Neural cell (in vitro differentiated cells): Measurements from ENCODE around the gene GNAS. TPM values are rescaled to one million over a fixed set of nuclear protein-coding genes. Genes with fewer than 3 reads are reported as not detected.

Experiments
- H2AFZ ChIP-seq: fragments of 200-600, 300-800 bp; sonication (generic), shearing (Covaris generic); 2 replicates; pipeline ENCODE4 v1.6.0; 2014; ENCODE audit warnings: low read depth, mild to moderate bottlenecking, antibody characterized with exemption, low read length, moderate library complexity
- H3F3A ChIP-seq: fragments of 200-600 bp; shearing (Covaris generic); 2 replicates; pipeline ENCODE4 v1.6.1; 2016; ENCODE audit warnings: mild to moderate bottlenecking, moderate library complexity, mixed read lengths, antibody characterized with exemption, low read length; ENCODE audit not compliant: insufficient read depth, poor library complexity, severe bottlenecking
- H3K27ac ChIP-seq: fragments of 200-600, 300-800 bp; sonication (generic), shearing (Covaris generic); 2 replicates; pipeline ENCODE4 v1.5.1; 2014; ENCODE audit warnings: mild to moderate bottlenecking, low read length, moderate library complexity
- H3K27me3 ChIP-seq: fragments of 300-800, 200-600 bp; sonication (generic), shearing (Covaris generic); 2 replicates; pipeline ENCODE4 v1.6.0; 2014; ENCODE audit warnings: mild to moderate bottlenecking, low read depth, low read length, moderate library complexity; ENCODE audit not compliant: insufficient read depth
- H3K36me3 ChIP-seq: fragments of 300-800, 200-600 bp; sonication (generic), shearing (Covaris generic); 2 replicates; pipeline ENCODE4 v1.5.1; 2014; ENCODE audit warnings: mild to moderate bottlenecking, antibody characterized with exemption, low read length, moderate library complexity; ENCODE audit not compliant: insufficient read depth
- H3K4me2 ChIP-seq: fragments of 300-800, 200-600 bp; sonication (generic), shearing (Covaris generic); 2 replicates; pipeline ENCODE4 v1.6.0; 2014; ENCODE audit warnings: mild to moderate bottlenecking, low read length
- H3K4me3 ChIP-seq: fragments of 300-800, 200-600 bp; sonication (generic), shearing (Covaris generic); 2 replicates; pipeline ENCODE4 v1.5.1; 2014; ENCODE audit warnings: mild to moderate bottlenecking, low read length, moderate library complexity
- H3K79me2 ChIP-seq: fragments of 200-600 bp; shearing (Covaris generic); replicated peaks from 2 replicates; pipeline ENCODE4 v1.6.0; 2014; ENCODE audit warnings: mild to moderate bottlenecking, low read length, moderate library complexity; ENCODE audit not compliant: insufficient read depth
- H3K9ac ChIP-seq: fragments of 300-800, 200-600 bp; sonication (generic), shearing (Covaris generic); 2 replicates; pipeline ENCODE4 v1.6.1; 2016; ENCODE audit warnings: mild to moderate bottlenecking, low read length, mixed read lengths
- H3K9me2 ChIP-seq: fragments of 200-600 bp; shearing (Covaris generic); 2 replicates; pipeline ENCODE4 v1.6.1; 2016; ENCODE audit warnings: mild to moderate bottlenecking, low read length, mixed read lengths; ENCODE audit not compliant: insufficient read depth
- H3K9me3 ChIP-seq: fragments of 200-600, 300-800 bp; sonication (generic), shearing (Covaris generic); 2 replicates; pipeline ENCODE4 v1.6.1; 2016; ENCODE audit warnings: mild to moderate bottlenecking, mixed run types, low read length, moderate library complexity, mixed read lengths
- H4K20me1 ChIP-seq: fragments of 200-600 bp; shearing (Covaris generic); 2 replicates; pipeline ENCODE4 v1.6.1; 2016; ENCODE audit warnings: mild to moderate bottlenecking, mixed run types; ENCODE audit not compliant: insufficient read depth
- EP300 ChIP-seq: fragments of 450-650 bp; conservative IDR thresholded peaks from 2 replicates; pipeline ENCODE4 v1.6.1; 2014; ENCODE audit warnings: antibody characterized with exemption, mild to moderate bottlenecking, moderate library complexity; ENCODE audit not compliant: poor library complexity, severe bottlenecking
- EZH2 ChIP-seq: fragments of 200-600, 300-800 bp; shearing (Covaris generic), sonication (generic); IDR thresholded peaks from 2 replicates; pipeline ENCODE4 v1.6.1; 2014; ENCODE audit warnings: antibody characterized with exemption, low read length, borderline replicate concordance, mild to moderate bottlenecking; ENCODE audit not compliant: insufficient read depth, poor library complexity, severe bottlenecking
- MXI1 ChIP-seq: fragments of 450-650 bp; conservative IDR thresholded peaks from 2 replicates; pipeline ENCODE4 v1.6.1; 2014; ENCODE audit warnings: antibody characterized with exemption, mild to moderate bottlenecking; ENCODE audit not compliant: poor library complexity, severe bottlenecking
- POLR2AphosphoS5 ChIP-seq: IDR thresholded peaks from 2 replicates; pipeline ENCODE4 v1.6.1; 2012
- RAD21 ChIP-seq: fragments of 450-650 bp; conservative IDR thresholded peaks from 2 replicates; pipeline ENCODE4 v1.6.1; 2014; ENCODE audit warnings: antibody characterized with exemption, mild to moderate bottlenecking, moderate library complexity
- SMC3 ChIP-seq: fragments of 450-650 bp; conservative IDR thresholded peaks from 2 replicates; pipeline ENCODE4 v1.6.1; 2014; ENCODE audit warnings: antibody characterized with exemption, mild to moderate bottlenecking, moderate library complexity; ENCODE audit not compliant: poor library complexity
- TAF1 ChIP-seq: IDR thresholded peaks from 2 replicates; pipeline ENCODE4 v1.6.1; 2012; ENCODE audit warnings: low read depth
- polyA plus RNA-seq: library from polyadenylated mRNA; depleted of rRNA; stranded (reverse); fragments of >200 nt; gene quantifications from 2 replicates; pipeline ENCODE4 v1.2.3, GENCODE V29; 2014
- TF ChIP-seq, protein P1 (sequence below): fragments of 450-650 bp; IDR thresholded peaks from 2 replicates; pipeline ENCODE4 v1.5.1; 2014; ENCODE audit warnings: antibody characterized with exemption, mild to moderate bottlenecking, moderate library complexity; ENCODE audit not compliant: poor library complexity, severe bottlenecking
- TF ChIP-seq, protein P2 (sequence below): IDR thresholded peaks from 2 replicates; pipeline ENCODE4 v1.6.1; 2012; ENCODE audit warnings: borderline replicate concordance

Gene GNAS
- polyA plus RNA-seq, 1 donor from 2014 or later, result 958 TPM

- H4K20me1 ChIP-seq, result no peaks in the 10 kb centered on the region
- no peak overlapping the region for H2AFZ ChIP-seq
- H3K4me3 ChIP-seq, result no peak overlapping the region
These were observed 44.7 kb upstream of the GNAS start for GRCh38 chr20:58807801-58808200.

GRCh38 chr20:58808271-58809046, 44.1 kb upstream of the GNAS start:
- Histone ChIP-seq H3K4me3 (no peak overlapping the region), H3K9ac (no peak overlapping the region), H3K27ac (no peak overlapping the region), H3K4me2 (no peak overlapping the region), H3K9me2 (no peaks in the 10 kb centered on the region), H3K27me3 (no peaks in the 10 kb centered on the region), H2AFZ (no peak overlapping the region), H4K20me1 (no peaks in the 10 kb centered on the region), H3F3A (no peaks in the 10 kb centered on the region), H3K36me3 (no peaks in the 10 kb centered on the region), H3K79me2 (no peaks in the 10 kb centered on the region), H3K9me3 (no peaks in the 10 kb centered on the region)
- TF ChIP-seq TAF1, result no peak
- TF ChIP-seq MXI1, result no peak
- TF ChIP-seq, protein P1, sequence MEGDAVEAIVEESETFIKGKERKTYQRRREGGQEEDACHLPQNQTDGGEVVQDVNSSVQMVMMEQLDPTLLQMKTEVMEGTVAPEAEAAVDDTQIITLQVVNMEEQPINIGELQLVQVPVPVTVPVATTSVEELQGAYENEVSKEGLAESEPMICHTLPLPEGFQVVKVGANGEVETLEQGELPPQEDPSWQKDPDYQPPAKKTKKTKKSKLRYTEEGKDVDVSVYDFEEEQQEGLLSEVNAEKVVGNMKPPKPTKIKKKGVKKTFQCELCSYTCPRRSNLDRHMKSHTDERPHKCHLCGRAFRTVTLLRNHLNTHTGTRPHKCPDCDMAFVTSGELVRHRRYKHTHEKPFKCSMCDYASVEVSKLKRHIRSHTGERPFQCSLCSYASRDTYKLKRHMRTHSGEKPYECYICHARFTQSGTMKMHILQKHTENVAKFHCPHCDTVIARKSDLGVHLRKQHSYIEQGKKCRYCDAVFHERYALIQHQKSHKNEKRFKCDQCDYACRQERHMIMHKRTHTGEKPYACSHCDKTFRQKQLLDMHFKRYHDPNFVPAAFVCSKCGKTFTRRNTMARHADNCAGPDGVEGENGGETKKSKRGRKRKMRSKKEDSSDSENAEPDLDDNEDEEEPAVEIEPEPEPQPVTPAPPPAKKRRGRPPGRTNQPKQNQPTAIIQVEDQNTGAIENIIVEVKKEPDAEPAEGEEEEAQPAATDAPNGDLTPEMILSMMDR, result no peak
- no peak for TF ChIP-seq RAD21
- TF ChIP-seq, protein P2, sequence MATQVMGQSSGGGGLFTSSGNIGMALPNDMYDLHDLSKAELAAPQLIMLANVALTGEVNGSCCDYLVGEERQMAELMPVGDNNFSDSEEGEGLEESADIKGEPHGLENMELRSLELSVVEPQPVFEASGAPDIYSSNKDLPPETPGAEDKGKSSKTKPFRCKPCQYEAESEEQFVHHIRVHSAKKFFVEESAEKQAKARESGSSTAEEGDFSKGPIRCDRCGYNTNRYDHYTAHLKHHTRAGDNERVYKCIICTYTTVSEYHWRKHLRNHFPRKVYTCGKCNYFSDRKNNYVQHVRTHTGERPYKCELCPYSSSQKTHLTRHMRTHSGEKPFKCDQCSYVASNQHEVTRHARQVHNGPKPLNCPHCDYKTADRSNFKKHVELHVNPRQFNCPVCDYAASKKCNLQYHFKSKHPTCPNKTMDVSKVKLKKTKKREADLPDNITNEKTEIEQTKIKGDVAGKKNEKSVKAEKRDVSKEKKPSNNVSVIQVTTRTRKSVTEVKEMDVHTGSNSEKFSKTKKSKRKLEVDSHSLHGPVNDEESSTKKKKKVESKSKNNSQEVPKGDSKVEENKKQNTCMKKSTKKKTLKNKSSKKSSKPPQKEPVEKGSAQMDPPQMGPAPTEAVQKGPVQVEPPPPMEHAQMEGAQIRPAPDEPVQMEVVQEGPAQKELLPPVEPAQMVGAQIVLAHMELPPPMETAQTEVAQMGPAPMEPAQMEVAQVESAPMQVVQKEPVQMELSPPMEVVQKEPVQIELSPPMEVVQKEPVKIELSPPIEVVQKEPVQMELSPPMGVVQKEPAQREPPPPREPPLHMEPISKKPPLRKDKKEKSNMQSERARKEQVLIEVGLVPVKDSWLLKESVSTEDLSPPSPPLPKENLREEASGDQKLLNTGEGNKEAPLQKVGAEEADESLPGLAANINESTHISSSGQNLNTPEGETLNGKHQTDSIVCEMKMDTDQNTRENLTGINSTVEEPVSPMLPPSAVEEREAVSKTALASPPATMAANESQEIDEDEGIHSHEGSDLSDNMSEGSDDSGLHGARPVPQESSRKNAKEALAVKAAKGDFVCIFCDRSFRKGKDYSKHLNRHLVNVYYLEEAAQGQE, result no peak
- TF ChIP-seq EP300, result no peak
- no peak for TF ChIP-seq SMC3
- TF ChIP-seq POLR2AphosphoS5, result no peak
- TF ChIP-seq EZH2, result no peak

More at GRCh38 chr20:58807801-58808200, 44.7 kb upstream of the GNAS start:
- Histone ChIP-seq H3K27ac (no peak overlapping the region), H3K79me2 (no peaks in the 10 kb centered on the region), H3K9ac (no peak overlapping the region), H3K9me2 (no peaks in the 10 kb centered on the region), H3F3A (no peaks in the 10 kb centered on the region), H3K9me3 (no peaks in the 10 kb centered on the region), H3K4me2 (no peak overlapping the region), H3K36me3 (no peaks in the 10 kb centered on the region), H3K27me3 (no peaks in the 10 kb centered on the region)
- TF ChIP-seq, protein P2, result no peak
- TF ChIP-seq MXI1 (no peak), TAF1 (no peak), POLR2AphosphoS5 (no peak), SMC3 (no peak), RAD21 (no peak), EZH2 (no peak), EP300 (no peak)
- TF ChIP-seq, protein P1, result no peak
